Glomerular visceral epithelial cell (primary cell): ENCODE results near the gene RPS13.
"Not testable (repeated sequence)": the region's sequence is repeated elsewhere in the genome, so short reads cannot be mapped to it uniquely, and the experiment has no call there.

ENCODE experiments used
- DNase-seq: peaks from one replicate; pipeline ENCODE4 v3.0.0-alpha.2; 2016; ENCODE audit errors: extremely low spot score

The RPS13 gene

DNA sequence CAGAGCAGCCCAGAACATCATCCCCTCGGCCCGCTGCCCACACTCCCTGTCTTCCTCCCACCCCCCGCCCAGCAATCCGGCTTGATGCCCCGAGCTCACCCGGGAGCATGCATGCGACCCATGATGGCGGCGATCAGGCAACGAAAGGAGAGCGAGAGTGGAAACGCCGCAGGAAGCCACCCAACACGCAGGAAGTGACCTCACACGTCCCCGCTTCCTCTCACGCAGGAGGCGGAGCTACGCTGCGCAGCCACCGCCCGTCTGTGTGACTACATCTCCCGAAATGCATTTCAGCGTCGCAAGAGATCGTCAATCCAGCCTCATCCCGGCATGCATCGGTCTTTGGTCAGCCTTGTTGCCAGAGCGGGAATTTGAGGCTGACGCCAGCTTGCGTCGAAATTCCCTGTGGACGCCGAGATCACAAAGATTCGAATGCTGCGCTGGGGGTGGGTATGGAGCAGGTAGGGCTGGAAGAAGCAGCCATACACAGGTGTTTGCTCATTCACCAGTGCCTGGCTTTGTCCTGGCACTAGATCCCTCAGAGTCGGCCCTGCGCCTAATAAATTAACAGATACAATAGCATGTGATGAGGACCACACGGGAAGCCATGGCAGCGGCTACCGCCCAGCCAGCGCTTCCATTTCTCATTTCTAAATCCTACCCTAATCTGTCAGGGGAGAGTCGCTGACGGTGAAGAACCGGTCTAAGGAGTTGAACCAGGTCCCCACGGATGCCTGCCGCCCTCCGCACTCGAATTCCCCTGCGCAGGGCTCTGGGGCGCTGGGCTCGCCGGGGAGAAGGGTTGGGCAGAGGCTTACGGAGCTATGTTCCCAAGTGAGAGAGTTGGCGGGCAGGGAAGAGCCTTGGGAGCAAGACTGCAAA lies at the start of gene RPS13:
Gene RPS13, minus strand, starts transcription at position 148 of the 882 bp plus-strand sequence. Its CDS starts 26 bp downstream, at position 122.
- peak; percentile 98 for DNase-seq

DNA sequence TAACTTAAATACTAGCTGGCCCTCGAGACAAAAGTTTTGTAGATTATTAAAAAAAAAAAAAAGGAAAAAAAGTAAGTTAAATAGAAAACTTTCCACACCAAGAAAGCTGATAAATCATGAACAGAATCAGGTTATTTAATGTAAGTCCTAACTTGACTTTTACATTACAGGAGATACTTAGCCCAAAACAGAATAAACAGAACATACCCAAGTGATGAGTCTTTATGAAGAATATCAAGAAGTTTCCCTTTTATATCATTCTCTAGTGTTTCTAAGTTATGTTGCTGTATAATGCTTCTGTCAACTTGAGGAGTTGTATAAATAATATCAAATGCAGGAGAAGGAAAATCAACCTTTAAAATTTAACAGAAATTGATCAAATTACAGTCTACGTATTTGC lies 44.5 kb upstream of the RPS13 start:
- DNase-seq = no peak

DNA sequence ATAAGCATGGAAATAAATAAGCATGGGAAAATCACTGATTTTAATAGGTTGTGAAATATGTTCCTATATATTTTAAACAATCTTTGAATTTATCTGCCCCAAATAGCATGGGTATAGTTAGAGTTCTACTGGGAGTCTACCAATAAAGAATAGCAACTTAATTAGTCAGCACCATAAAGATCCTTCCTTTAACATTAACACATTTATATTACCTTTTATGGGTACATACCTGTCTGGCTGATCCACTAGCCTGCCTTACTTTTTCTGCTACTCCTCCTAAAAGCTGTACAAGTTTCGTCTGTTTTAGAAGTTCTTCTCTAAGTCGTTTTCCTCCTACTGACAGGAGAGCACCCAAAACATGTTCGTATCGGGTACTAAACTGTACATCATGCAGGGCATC lies 39.8 kb upstream of the RPS13 start:
- no peak for DNase-seq

DNA sequence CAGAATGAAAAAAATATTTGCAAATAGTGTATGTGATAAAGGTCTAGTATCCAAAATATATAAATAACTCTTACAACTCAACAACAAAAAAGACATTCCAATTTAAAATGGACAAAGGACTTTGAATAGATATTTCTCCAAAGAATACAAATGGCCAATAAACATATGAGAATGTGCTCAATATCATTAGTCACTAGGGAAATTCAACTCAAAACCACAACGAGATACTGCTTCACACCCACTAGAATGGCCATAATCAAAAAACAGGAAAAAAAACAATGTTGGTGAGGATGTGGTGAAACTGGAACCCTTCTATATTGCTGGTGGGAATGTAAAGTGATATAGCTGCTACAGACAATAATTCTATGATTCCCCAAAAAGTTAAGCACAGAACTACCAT lies 38.6 kb upstream of the RPS13 start:
- DNase-seq = no peak

DNA sequence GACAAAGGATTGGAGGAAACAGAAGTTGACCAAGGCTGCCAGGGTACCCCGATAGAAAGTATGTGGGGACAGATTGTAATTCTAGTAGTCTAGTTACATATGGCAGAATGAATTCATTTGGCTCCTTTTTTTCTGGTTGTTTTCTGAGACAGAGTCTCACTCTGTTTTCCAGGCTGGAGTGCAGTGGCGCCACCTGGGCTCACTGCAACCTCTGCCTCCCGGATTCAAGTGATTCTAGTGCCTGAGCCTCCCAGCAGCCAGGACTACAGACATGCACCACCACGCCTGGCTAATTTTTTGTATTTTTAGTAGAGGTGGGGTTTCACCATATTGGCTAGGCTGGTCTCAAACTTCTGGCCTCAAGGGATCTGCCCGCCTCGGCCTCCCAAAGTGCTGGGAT lies 30.3 kb upstream of the RPS13 start:
- not testable (repeated sequence) for DNase-seq

DNA sequence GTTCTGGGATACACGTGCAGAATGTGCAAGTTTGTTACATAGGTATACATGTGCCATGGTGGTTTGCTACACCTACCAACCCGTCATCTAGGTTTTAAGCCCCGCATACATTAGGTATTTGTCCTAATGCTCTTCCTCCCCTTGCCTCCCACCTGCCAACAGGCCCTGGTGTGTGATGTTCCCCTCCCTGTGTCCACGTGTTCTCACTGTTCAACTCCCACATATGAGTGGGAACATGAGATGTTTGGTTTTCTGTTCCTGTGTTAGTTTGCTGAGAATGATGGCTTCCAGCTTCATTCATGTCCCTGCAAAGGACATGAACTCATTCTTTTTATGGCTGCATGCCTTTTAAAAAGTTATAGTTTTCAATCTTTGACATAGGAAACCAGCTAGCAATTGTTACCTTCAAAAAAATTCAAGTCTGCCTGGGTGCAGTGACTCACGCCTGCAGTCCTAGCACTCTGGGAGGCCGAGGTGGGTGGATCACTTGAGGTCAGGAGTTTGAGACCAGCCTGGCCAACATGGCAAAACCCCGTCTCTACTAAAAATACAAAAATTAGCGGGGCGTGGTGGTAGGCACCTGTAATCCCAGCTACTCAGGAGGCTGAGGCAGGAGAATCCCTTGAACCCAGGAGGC lies 28.1 kb upstream of the RPS13 start:
- DNase-seq = not testable (repeated sequence)

DNA sequence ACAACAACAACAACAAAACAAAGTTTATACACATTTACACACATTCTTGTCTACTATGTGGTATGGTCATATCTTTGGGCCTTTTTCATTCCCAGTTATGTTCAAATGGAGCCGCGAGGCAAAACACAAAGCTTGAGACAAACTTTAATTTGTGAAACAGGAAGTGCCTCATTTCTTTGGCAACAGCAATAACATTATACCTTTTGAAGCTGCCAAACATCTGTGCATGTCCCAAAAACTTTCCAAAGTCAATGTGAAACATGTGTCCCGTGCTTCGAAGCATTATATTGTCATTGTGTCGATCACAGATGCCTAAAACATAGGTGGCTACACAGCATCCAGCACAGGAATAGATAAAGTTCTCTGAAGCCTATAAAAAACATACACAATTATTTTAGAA lies 25.0 kb upstream of the RPS13 start:
- no peak for DNase-seq

DNA sequence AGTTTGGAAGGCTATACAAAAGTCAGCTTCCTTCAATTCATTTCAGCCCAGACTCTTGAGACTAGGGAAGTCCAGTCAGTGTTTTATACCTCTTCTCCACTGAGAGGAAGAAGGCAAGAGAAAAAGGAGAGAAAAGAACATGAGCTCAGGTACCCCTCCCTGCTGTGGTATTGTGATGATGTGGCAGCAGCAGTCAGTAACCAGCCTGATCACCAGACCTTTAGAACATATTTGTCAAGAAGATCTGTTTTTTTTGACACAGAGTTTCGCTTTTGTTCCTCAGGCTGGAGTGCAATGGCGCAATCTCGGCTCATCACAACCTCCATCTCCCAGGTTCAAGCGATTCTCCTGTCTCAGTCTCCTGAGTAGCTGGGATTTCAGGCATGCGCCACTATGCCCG lies 21.2 kb upstream of the RPS13 start:
- DNase-seq = no peak

DNA sequence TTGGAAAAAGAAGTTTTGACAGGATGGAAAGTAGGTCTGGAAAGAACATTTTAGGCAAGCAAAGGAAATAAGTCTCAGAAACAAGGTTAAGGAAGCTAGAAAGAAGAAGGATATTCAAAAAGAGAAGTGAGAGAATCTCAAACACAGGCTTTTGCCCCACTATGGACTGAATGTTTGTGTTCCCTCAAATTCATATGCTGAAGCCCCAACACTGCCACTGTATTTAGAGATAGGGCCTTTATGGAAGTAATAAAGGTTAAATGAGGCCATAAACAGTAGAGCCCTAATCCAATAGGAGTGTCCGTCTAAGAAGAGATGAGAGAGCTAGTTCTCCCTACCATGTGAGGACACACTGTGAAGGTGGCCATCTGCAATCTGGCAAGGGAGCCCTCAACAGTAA lies 20.6 kb upstream of the RPS13 start:
- DNase-seq = no peak

DNA sequence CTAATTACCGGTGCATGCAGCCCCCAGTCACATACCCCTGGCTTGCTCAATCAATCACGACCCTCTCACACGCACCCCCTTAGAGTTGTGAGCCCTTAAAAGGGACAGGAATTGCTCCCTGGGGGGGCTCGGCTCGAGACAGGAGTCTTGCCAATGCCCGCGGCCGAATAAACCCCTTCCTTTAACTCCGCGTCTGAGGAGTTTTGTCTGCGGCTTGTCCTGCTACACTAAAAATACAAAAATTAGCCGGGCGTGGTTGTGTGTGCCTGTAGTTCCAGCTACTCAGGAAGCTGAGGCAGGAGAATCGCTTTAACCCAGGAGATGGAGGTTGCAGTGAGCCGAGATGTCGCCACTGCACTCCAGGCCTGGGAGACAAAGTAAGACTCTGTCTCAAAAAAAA lies 8.5 kb upstream of the RPS13 start:
- not testable (repeated sequence) for DNase-seq

DNA sequence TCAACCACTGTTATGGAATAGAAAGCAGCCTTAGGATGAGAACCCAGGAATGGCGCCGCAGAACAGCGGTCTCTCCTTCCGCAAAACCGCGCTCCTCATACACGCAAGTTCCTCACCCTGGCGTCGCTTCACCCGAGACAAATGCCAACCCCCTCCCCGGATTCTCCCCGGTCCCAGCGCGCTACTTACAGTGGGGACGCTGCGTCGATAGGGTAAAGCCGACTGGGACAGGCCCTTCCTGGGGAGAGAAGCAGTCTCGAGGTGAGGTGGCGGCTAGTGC lies 287 bp downstream of the RPS13 start:
- no peak for DNase-seq

DNA sequence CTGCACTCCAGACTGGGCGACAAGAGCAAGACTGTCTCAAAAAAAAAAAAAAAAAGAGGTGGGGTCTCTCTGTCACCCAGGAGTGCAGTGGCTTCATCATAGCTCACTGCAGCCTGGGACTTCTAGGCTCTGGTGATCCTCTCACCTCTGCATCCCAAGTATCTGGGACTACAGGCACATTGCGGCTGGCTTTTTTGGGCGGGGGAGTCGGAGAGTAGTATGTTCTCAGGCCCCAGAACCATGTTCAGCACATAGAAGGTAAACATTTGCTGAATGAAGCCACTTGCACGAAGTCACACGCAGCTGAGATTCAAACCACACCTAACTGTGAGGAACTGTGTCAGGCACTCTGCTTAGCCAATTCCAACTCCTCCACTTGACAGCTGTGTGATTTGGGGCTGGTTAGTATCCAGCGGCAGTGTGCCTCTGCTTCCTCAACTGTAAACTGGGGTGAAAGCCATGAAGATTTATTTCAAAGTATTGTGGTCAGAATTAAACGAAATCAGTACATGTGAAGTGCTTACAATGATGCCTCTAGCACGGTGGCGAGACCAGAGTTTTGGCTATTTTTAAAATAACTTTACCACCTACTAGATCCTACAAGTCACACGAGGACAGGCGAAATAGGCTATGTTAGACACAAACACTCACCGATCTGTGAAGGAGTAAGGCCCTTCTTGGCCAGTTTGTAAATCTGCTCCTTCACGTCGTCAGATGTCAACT lies 789 bp downstream of the RPS13 start:
- no peak for DNase-seq

DNA sequence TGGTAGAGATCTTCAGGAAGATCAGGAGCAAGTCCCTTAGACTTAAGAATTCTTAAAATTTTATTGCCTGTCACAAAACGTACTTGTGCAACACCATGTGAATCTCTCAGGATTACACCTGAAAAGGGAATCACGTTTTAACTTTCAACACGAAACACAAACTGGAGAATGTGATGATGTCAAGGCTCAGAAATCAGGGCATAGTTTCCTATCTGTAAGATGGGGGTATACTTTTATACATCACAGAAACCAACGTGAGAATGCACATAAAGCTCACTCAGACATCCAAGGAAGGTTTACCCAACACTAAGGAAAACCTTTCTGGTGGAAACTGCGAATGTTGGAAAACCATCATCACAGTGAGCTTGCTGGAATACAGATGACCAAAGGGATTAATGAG lies 2.0 kb downstream of the RPS13 start:
- no peak for DNase-seq

DNA sequence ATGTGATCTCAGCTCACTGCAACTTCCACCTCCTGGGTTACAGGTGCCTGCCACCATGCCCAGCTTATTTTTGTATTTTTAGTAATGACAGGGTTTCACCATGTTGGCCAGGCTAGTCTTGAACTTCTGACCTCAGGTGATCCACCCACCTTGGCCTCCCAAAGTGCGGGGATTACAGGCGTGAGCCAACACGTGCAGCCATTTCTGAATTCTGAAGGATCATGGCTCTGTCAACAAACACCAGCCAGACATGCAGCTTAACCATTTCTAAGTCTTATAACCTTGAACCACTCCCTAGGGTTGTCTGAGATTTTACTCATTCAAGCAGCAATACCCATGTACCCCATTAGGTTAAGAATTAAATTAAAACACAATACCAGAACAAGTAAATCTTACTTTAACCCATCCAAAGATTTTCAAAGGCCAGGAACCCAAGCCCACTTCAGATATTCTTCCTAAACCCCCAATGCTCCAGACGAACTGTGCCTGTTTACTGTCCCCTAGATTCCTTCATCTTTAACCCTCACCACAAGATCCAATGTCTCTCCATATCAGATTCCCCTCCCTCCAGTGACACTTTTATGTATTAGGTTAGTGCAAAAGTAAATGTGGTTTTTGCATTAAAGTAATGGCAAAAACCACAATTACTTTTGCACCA lies 4.0 kb downstream of the RPS13 start:
- DNase-seq = no peak

DNA sequence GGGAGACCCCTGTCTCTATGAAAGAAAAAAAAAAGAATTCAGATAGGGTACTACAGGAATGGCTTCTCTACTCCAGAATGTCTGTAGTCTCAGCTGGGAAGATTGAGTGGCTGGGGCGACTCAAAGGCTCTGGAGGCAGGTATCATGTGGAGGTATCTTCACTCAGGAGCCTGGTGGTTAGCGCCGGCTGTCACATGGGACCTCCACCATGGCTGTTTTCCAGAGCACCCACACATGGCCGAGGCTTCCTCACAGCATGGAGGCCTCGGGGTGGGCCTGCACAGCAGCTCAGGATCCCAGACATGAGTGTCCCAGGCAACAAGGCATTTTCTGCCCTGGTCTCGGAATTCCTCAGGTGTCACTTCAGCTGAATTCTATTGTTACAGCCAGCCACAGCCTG lies 10.1 kb downstream of the RPS13 start:
- DNase-seq = no peak

DNA sequence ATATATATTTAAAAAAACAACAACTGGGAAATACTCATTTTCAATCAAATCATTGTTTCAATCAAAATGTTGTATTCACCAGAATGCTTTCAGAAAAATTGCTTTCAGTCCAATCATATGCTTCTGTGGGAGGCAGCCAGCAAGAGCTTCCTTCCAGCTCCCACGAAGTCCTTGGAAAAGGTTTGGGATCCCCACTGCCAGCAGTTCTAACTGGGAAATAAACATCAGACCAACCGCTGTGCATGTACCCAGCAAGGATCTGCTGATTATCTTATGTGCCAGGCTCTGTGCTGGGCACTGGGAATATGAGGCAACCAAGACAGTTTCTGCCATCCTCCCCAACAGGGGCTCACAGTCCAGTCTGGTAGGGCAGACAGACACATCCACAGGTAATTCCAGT lies 10.8 kb downstream of the RPS13 start:
- DNase-seq = no peak

DNA sequence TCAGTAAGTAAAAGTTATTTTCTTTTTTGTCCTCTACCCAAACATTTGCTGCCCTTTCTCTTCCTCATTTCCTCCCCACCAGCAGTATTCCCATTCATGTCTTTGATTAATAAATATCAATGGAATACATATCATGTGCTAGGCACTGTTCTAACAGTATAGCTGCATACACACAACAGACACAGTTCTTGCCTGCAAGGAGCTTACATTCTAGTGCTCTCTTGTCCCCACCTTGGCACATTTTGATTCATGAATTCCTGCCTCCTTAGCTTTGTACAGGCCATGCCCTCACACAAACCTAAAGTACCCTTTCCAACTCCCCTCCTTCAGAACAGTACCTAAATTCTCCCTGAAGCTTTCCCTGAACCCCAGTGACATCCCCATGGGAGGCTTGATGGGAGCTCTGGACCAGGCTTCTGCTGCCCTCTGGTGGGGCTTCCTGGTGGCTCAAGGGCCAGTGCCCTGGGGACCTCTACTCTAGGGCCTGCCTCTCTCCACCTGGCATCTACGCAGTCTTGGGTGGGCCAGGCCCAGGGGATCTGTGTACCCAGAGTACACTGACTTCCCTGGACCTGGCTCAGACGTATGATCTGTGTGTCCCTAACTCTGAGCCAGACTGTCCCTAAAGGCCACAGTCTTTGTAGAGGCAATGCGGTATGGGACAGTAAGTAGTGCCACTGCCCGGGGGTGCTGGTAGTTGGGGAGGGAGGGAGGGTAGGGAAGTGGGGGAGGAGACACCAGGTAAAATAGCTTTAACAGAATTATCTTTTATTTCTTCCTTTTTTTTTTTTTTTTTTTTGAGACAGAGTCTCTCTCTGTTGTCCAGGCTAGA lies 14.1 kb downstream of the RPS13 start:
- DNase-seq = peak; percentile 57

DNA sequence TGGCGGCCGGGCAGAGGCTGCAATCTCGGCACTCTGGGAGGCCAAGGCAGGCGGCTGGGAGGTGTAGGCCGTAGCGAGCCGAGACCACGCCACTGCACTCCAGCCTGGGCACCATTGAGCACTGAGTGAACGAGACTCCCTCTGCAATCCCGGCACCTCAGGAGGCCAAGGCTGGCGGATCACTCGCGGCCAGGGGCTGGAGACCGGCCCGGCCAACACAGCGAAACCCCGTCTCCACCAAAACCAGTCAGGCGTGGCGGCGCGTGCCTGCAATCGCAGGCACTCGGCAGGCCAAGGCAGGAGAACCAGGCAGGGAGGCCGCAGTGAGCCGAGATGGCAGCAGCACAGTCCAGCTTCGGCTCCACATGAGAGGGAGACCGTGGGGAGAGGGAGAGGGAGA lies 26.3 kb downstream of the RPS13 start:
- not testable (repeated sequence) for DNase-seq

DNA sequence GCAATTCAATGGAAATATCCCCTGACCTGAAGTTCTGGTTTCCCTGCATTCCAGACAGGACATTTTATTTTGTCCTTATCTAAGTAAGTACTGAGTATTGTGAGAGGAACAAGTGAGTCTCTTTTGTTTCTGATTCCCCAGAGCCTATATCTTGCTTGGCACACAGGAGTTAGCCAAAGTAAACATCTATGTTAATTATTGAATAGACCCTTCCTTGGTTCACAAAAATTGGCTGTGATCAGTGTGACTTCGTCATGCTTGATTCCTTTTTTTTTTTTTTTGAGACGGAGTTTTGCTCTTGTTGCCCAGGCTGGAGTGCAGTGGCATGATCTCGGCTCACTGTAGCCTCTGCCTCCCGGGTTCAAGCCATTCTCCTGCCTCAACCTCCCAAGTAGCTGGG lies 29.0 kb downstream of the RPS13 start:
- DNase-seq = not testable (repeated sequence)

DNA sequence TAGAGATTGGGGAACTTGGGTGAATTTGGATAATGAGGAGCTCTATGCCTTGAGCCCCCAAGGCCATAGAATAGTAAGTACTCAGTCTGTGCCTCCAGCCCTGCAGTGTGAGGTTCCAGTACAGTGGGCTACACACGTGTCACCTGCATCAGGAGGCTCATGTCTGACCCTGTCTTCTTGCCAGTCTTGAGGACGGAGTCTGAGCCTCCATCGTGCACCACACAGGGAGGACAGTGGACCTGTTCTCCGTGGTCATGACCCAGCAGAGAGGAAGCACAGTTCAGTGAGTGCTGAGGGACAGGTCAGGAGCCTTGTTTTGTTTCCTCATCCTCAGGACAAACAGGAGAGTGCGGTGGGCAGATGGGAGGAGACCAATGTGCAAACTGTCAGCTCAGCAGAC lies 30.8 kb downstream of the RPS13 start:
- DNase-seq = no peak
